Astrocyte (in vitro differentiated cells and primary cell): ENCODE results near the gene MYH11. TPM values are rescaled to one million over a fixed set of nuclear protein-coding genes. Genes with fewer than 3 reads are reported as not detected.

ENCODE experiments used
- DNase-seq: peaks from one replicate; pipeline ENCODE4 v3.0.0-alpha.2; 2010; ENCODE audit warnings: low read depth
- FAIRE-seq: peaks from 2 replicates; lab custom pipeline; 2011; peaks lifted over from hg19 to GRCh38; lab: Jason Lieb, UNC
- H2AFZ ChIP-seq: 2 replicates; pipeline ENCODE4 v1.6.0; 2012; ENCODE audit warnings: low read depth, low read length, inconsistent platforms
- H3K27ac ChIP-seq: 2 replicates; pipeline ENCODE4 v1.5.1; 2011; ENCODE audit warnings: low read depth, low read length, inconsistent platforms
- H3K27me3 ChIP-seq: 2 replicates; pipeline ENCODE4 v1.6.0; 2011; ENCODE audit warnings: low read length, inconsistent platforms; ENCODE audit not compliant: insufficient read depth
- H3K36me3 ChIP-seq: 2 replicates; pipeline ENCODE4 v1.5.1; 2011; ENCODE audit warnings: low read length, inconsistent platforms; ENCODE audit not compliant: insufficient read depth
- H3K4me1 ChIP-seq: 2 replicates; pipeline ENCODE4 v1.5.1; 2011; ENCODE audit warnings: low read length, inconsistent platforms; ENCODE audit not compliant: insufficient read depth
- H3K4me2 ChIP-seq: 2 replicates; pipeline ENCODE4 v1.6.0; 2012; ENCODE audit warnings: low read length, inconsistent platforms
- H3K4me3 ChIP-seq: 2 replicates; pipeline ENCODE4 v1.5.1; 2011; ENCODE audit warnings: low read depth, mild to moderate bottlenecking, low read length, inconsistent platforms; ENCODE audit not compliant: insufficient read depth
- H3K79me2 ChIP-seq: 2 replicates; pipeline ENCODE4 v1.6.0; 2012; ENCODE audit warnings: mild to moderate bottlenecking, low read length, inconsistent platforms; ENCODE audit not compliant: insufficient read depth
- H3K9ac ChIP-seq: 2 replicates; pipeline ENCODE4 v1.6.0; 2012; ENCODE audit warnings: mild to moderate bottlenecking, low read length, inconsistent platforms
- H3K9me3 ChIP-seq: 2 replicates; pipeline ENCODE4 v1.5.1; 2012; ENCODE audit warnings: low read depth, mild to moderate bottlenecking, low read length, inconsistent platforms; ENCODE audit not compliant: insufficient read depth
- H4K20me1 ChIP-seq: 2 replicates; pipeline ENCODE4 v1.6.0; 2012; ENCODE audit warnings: low read length, inconsistent platforms; ENCODE audit not compliant: insufficient read depth
- H3K27ac Mint-ChIP-seq: one replicate; pipeline ENCODE4 v1.8.0; 2021; ENCODE audit warnings: mild to moderate bottlenecking, mixed read lengths; ENCODE audit not compliant: unreplicated experiment
- H3K27me3 Mint-ChIP-seq: one replicate; pipeline ENCODE4 v1.8.0; 2021; ENCODE audit warnings: low read depth, mixed read lengths; ENCODE audit not compliant: unreplicated experiment
- H3K36me3 Mint-ChIP-seq: one replicate; pipeline ENCODE4 v1.8.0; 2021; ENCODE audit warnings: low read depth, mixed read lengths; ENCODE audit not compliant: unreplicated experiment
- H3K4me1 Mint-ChIP-seq: one replicate; pipeline ENCODE4 v1.8.0; 2021; ENCODE audit warnings: low read depth, mixed read lengths; ENCODE audit not compliant: unreplicated experiment
- H3K4me3 Mint-ChIP-seq: one replicate; pipeline ENCODE4 v1.8.0; 2021; ENCODE audit warnings: mild to moderate bottlenecking, moderate library complexity, mixed read lengths; ENCODE audit not compliant: unreplicated experiment
- H3K9me3 Mint-ChIP-seq: one replicate; pipeline ENCODE4 v1.8.0; 2021; ENCODE audit warnings: mild to moderate bottlenecking, mixed read lengths; ENCODE audit not compliant: unreplicated experiment
- CTCF ChIP-seq: IDR thresholded peaks from 2 replicates; pipeline ENCODE4 v1.5.1; 2011; ENCODE audit warnings: low read depth, mild to moderate bottlenecking, inconsistent platforms, low read length, moderate library complexity; ENCODE audit not compliant: insufficient read depth
- EZH2 ChIP-seq: IDR thresholded peaks from 2 replicates; pipeline ENCODE4 v1.6.1; 2012; ENCODE audit warnings: mild to moderate bottlenecking, low read length, inconsistent platforms; ENCODE audit not compliant: insufficient read depth
- total RNA-seq: library from RNA; stranded (reverse); gene quantifications from 2 replicates; pipeline ENCODE4 v1.2.1, GENCODE V29; 2021

Gene MYH11
- total RNA-seq, 1 donor from 2014 or later, result 1.0 TPM

- H4K20me1 ChIP-seq, result no peaks in the 10 kb centered on the region
- H3K27me3 Mint-ChIP-seq, result peaks cover 11% of the 10 kb centered on the region
- H3K36me3 Mint-ChIP-seq, result peaks cover 2% of the 10 kb centered on the region
Measured at GRCh38 chr16:15783985-15784384, 72.8 kb downstream of the MYH11 start.

GRCh38 chr16:15782573-15783365 is 74.1 kb downstream of the MYH11 start:
- no peak for FAIRE-seq
- Mint-ChIP-seq H3K9me3 (no peaks in the 10 kb centered on the region), H3K4me1 (no peaks in the 10 kb centered on the region), H3K36me3 (peaks cover 2% of the 10 kb centered on the region), H3K4me3 (no peak overlapping the region), H3K27ac (no peak overlapping the region), H3K27me3 (peaks cover 11% of the 10 kb centered on the region)
- Histone ChIP-seq H3K36me3 (no peaks in the 10 kb centered on the region), H3K79me2 (no peaks in the 10 kb centered on the region), H3K4me1 (no peaks in the 10 kb centered on the region), H3K4me2 (no peak overlapping the region), H3K4me3 (no peak overlapping the region), H2AFZ (no peak overlapping the region), H3K9me3 (no peaks in the 10 kb centered on the region), H3K9ac (no peak overlapping the region), H3K27ac (no peak overlapping the region), H3K27me3 (peaks cover 13% of the 10 kb centered on the region), H4K20me1 (no peaks in the 10 kb centered on the region)
- no peak for TF ChIP-seq EZH2
- no peak for TF ChIP-seq CTCF
- DNase-seq, result no peak

More at GRCh38 chr16:15783985-15784384, 72.8 kb downstream of the MYH11 start:
- no peaks in the 10 kb centered on the region for H3K36me3 ChIP-seq
- H2AFZ ChIP-seq, result no peak overlapping the region
- Mint-ChIP-seq H3K27ac (no peak overlapping the region), H3K4me3 (no peak overlapping the region), H3K4me1 (no peaks in the 10 kb centered on the region), H3K9me3 (no peaks in the 10 kb centered on the region)
- no peak overlapping the region for H3K4me3 ChIP-seq
- H3K9me3 ChIP-seq, result no peaks in the 10 kb centered on the region
- no peaks in the 10 kb centered on the region for H3K79me2 ChIP-seq
- no peak for TF ChIP-seq EZH2
- no peak for TF ChIP-seq CTCF
- no peak for DNase-seq
- no peak for FAIRE-seq
- H3K9ac ChIP-seq, result no peak overlapping the region
- no peak overlapping the region for H3K27ac ChIP-seq
- no peak overlapping the region for H3K4me2 ChIP-seq
- no peaks in the 10 kb centered on the region for H3K4me1 ChIP-seq
- H3K27me3 ChIP-seq, result peaks cover 13% of the 10 kb centered on the region

GRCh38 chr16:15781650-15782049 is 75.2 kb downstream of the MYH11 start:
- Histone ChIP-seq H3K4me2 (no peak overlapping the region), H4K20me1 (no peaks in the 10 kb centered on the region), H3K79me2 (no peaks in the 10 kb centered on the region), H3K36me3 (no peaks in the 10 kb centered on the region), H3K4me1 (no peaks in the 10 kb centered on the region), H3K9me3 (no peaks in the 10 kb centered on the region), H3K27me3 (peaks cover 16% of the 10 kb centered on the region), H3K9ac (no peak overlapping the region), H3K4me3 (no peak overlapping the region), H2AFZ (no peak overlapping the region), H3K27ac (no peak overlapping the region)
- no peak for DNase-seq
- Mint-ChIP-seq H3K4me1 (no peaks in the 10 kb centered on the region), H3K36me3 (peaks cover 2% of the 10 kb centered on the region), H3K9me3 (no peaks in the 10 kb centered on the region), H3K27me3 (peaks cover 12% of the 10 kb centered on the region), H3K27ac (no peak overlapping the region), H3K4me3 (no peak overlapping the region)
- TF ChIP-seq EZH2, result no peak
- no peak for TF ChIP-seq CTCF
- FAIRE-seq, result no peak
